Calu3 (cell line): ENCODE measurements around the gene CCSER2. TPM values are rescaled to one million over a fixed set of nuclear protein-coding genes. Genes with fewer than 3 reads are reported as not detected.

Experiments used
- BruUV-seq: library from RNA; stranded (reverse); fragments of 400-500 nt; replicated peaks from 2 replicates; lab custom pipeline; 2021; lab: Mats Ljungman, UMichigan
- CTCF ChIA-PET: fragments of 300-600 bp; sonication (Branson Sonifier 250); formaldehyde crosslinking; loops from one replicate; lab custom pipeline; 2022; ENCODE audit warnings: antibody characterized with exemption; lab: Charles Lee
- DNase-seq: peaks from one replicate; pipeline ENCODE4 v3.0.0; 2022
- H3K27ac Mint-ChIP-seq: one replicate; pipeline ENCODE4 v1.8.0; 2022; ENCODE audit warnings: mixed read lengths; ENCODE audit not compliant: unreplicated experiment
- H3K27me3 Mint-ChIP-seq: one replicate; pipeline ENCODE4 v1.8.0; 2022; ENCODE audit warnings: mixed read lengths; ENCODE audit not compliant: unreplicated experiment
- H3K36me3 Mint-ChIP-seq: one replicate; pipeline ENCODE4 v1.8.0; 2022; ENCODE audit warnings: mild to moderate bottlenecking, moderate library complexity, mixed read lengths; ENCODE audit not compliant: insufficient read depth, unreplicated experiment
- H3K4me1 Mint-ChIP-seq: one replicate; pipeline ENCODE4 v1.8.0; 2022; ENCODE audit warnings: mild to moderate bottlenecking, low read depth, mixed read lengths; ENCODE audit not compliant: unreplicated experiment
- H3K4me3 Mint-ChIP-seq: one replicate; pipeline ENCODE4 v1.8.0; 2022; ENCODE audit warnings: mild to moderate bottlenecking, low read depth, moderate library complexity, mixed read lengths; ENCODE audit not compliant: unreplicated experiment
- H3K9me3 Mint-ChIP-seq: one replicate; pipeline ENCODE4 v1.8.0; 2022; ENCODE audit warnings: low read depth, mixed read lengths; ENCODE audit not compliant: unreplicated experiment
- intact Hi-C: fragments of 100-400 bp; cut with micrococcal nuclease; formaldehyde crosslinking; loops from one replicate; pipeline ENCODE4 v1.10.0; 2022; ENCODE audit not compliant: unreplicated experiment
- total RNA-seq: library from RNA; stranded (reverse); gene quantifications from 2 replicates; pipeline ENCODE4 v1.2.3, GENCODE V29; 2022
- TF ChIP-seq, protein P1 (sequence below): fragments of 200-600 bp; IDR thresholded peaks from one replicate; pipeline ENCODE4 v1.8.0; 2022; ENCODE audit warnings: antibody characterized with exemption; ENCODE audit not compliant: unreplicated experiment

CCSER2 gene
- total RNA-seq, 1 experiment from 2014 or later = 27.8 TPM

DNA sequence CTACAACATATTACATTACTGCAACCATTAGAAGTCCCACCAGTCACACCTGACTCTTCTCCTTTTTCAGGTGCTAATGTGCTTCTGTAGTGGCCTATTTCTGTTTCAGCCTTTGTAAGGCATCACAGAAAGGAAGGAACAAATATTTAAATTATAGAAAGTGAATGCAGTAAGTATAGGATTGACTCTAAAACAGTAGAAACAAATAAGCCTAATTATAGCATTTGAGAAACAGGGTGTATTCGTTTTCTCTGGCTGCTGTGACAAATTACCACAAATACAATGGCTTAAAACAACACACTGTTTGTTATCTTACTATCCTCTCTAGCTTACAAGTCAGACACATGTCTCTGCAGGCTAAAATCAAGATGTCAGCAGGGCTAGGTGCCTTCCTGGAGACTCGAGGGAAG lies 69.4 kb downstream of the CCSER2 start:
- peaks cover 8% of the 10 kb centered on the region for H3K4me1 Mint-ChIP-seq
- TF ChIP-seq, protein P1, sequence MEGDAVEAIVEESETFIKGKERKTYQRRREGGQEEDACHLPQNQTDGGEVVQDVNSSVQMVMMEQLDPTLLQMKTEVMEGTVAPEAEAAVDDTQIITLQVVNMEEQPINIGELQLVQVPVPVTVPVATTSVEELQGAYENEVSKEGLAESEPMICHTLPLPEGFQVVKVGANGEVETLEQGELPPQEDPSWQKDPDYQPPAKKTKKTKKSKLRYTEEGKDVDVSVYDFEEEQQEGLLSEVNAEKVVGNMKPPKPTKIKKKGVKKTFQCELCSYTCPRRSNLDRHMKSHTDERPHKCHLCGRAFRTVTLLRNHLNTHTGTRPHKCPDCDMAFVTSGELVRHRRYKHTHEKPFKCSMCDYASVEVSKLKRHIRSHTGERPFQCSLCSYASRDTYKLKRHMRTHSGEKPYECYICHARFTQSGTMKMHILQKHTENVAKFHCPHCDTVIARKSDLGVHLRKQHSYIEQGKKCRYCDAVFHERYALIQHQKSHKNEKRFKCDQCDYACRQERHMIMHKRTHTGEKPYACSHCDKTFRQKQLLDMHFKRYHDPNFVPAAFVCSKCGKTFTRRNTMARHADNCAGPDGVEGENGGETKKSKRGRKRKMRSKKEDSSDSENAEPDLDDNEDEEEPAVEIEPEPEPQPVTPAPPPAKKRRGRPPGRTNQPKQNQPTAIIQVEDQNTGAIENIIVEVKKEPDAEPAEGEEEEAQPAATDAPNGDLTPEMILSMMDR = no peak
- no peaks in the 10 kb centered on the region for H3K9me3 Mint-ChIP-seq
- no peak overlapping the region for H3K27ac Mint-ChIP-seq
- no peak overlapping the region for H3K4me3 Mint-ChIP-seq
- BruUV-seq = no TSS peak
- no peaks in the 10 kb centered on the region for H3K27me3 Mint-ChIP-seq
- intact Hi-C loops = no loop called here
- no peaks in the 10 kb centered on the region for H3K36me3 Mint-ChIP-seq
- no peak for DNase-seq
- CTCF ChIA-PET = no interaction called here

DNA sequence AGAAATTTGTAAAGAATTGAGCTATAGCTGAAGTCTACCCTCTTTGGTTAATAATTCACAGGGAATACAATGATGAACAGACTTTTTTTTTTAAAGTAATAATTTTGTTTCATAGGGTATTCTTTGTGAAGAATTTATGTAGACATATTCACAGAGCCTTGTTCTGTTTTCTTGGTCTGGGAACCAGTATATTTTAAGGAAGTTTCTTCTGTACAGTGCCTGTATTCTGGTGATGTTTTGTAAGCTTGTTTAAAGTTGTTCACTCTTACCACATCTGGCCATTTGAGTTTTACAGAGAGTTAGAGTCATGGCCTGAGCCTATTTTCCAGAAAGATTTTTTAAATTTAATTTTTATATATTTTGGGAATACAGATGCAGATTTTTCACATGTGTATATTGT lies 70.3 kb downstream of the CCSER2 start:
- BruUV-seq = no TSS peak
- CTCF ChIA-PET = no interaction called here

DNA sequence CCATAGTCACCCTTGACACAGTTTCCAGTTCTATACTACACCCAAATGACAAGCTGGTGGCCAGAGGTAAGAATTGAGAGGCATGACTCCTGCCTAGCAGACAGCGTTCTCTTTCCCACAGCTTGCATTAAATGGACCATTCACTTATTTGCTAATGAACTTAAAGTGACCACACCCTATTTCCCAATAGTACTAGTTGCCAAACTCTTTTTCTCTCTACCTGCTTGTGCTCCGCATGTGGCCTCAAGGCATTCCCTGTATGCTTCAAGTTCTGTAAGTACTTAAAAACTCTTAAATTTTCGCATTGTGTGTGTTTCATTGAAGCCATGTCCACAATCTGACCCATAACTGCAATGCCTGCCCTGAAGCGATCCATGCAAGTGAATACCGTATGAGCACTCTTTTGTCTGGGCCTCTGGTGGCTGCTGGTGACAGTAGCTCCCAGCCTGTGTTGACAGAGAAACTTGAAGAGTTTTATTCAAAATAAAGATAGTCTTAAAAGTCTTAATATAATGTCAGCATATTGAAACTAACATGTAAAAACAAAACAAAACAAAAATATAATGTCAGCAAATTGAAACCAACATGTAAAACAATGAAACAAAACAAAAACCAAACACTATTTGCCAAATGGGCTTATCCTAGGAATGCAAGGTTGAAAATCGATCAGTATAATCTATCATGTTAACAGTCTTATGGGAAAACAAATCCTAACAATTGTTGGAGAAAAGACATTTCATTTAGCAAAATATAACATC lies 73.6 kb downstream of the CCSER2 start:
- Mint-ChIP-seq H3K4me1 (peaks cover 8% of the 10 kb centered on the region), H3K9me3 (no peaks in the 10 kb centered on the region), H3K27ac (no peak overlapping the region), H3K36me3 (no peaks in the 10 kb centered on the region), H3K27me3 (no peaks in the 10 kb centered on the region), H3K4me3 (no peak overlapping the region)
- TF ChIP-seq, protein P1 = no peak
- DNase-seq = no peak
- no TSS peak for BruUV-seq
- CTCF ChIA-PET = interaction anchor here (0.6 kb wide), 1 partner anchor 10 kb away, joined by 6 read pairs; no protein-coding TSS in a partner anchor
- intact Hi-C loops = no loop called here

More for the DNA sequence above, 70.3 kb downstream of the CCSER2 start:
- intact Hi-C loops = no loop called here
- peaks cover 8% of the 10 kb centered on the region for H3K4me1 Mint-ChIP-seq
- no peaks in the 10 kb centered on the region for H3K9me3 Mint-ChIP-seq
- DNase-seq = no peak
- TF ChIP-seq, protein P1 = no peak
- H3K4me3 Mint-ChIP-seq = no peak overlapping the region
- H3K36me3 Mint-ChIP-seq = no peaks in the 10 kb centered on the region
- H3K27me3 Mint-ChIP-seq = no peaks in the 10 kb centered on the region
- H3K27ac Mint-ChIP-seq = no peak overlapping the region

DNA sequence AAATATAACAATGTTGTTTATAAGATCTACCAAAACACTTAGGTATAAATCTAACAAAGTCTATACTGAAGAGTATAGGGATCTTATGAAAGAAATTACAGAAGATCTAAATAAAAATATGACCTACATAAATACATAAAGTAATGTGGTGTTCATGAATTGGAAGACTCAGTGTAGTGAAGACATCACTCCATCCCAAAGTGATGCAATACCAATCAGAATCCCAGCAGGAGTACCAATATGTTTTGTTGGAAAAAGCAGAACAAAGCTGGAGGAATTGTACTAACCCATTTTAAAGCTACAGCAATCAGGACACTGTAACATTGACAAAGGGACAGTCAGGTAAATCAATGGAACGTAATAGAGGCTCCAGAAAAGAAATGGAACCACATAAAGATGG lies 76.4 kb downstream of the CCSER2 start:
- H3K4me3 Mint-ChIP-seq = no peak overlapping the region
- CTCF ChIA-PET = no interaction called here
- no TSS peak for BruUV-seq
- no peaks in the 10 kb centered on the region for H3K9me3 Mint-ChIP-seq
- TF ChIP-seq, protein P1 = no peak
- no peak for DNase-seq
- no peaks in the 10 kb centered on the region for H3K27me3 Mint-ChIP-seq
- no peaks in the 10 kb centered on the region for H3K4me1 Mint-ChIP-seq
- intact Hi-C loops = no loop called here
- no peak overlapping the region for H3K27ac Mint-ChIP-seq
- H3K36me3 Mint-ChIP-seq = no peaks in the 10 kb centered on the region
